T1000 (cell line): ENCODE measurements around the gene AHNAK2.
"Not testable (repeated sequence)": the region's sequence is repeated elsewhere in the genome, so short reads cannot be mapped to it uniquely, and the experiment has no call there.

ENCODE experiments used
- DNase-seq: peaks from one replicate; lab custom pipeline; 2025; ENCODE audit warnings: mixed read lengths; lab: John Stamatoyannopoulos, UW

Gene AHNAK2

DNA sequence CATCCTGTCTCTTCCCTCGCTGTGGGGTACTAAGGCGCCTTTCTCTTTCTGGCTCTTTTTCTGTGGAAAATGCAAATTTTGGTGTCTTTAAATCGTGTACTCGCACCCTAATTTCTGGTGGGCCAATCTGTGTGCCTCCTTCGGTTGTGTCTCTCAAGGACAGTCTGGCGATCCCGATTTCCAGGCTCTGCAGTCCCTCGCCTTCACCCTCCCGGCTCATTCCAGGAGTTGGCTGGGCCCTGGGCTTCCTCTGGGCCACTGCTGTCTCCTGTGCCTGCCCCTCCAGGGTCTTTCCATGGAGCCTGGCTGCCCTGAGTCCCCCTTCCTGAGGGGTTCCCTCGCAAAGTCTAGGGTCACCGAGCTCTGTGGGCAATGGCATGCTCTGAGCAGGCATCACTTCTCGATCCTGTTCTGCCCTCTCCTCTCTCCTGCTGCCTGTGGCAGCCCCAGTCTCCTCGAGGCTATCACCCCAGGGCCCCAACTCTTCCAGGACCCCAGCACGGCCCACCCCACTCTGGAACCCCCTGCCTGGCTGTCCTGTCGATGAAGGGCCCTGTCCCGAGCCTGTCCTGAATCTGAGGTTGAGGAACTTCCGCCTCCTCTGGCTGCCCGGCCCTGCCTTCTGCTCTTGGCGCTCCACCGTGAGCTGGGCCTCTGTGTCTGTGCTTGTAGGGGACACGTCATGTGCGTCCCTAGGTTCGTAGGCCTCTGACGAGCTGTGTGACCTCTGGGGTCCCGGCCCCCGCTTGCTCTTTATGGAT is 24.1 kb downstream of the AHNAK2 start:
- no peak for DNase-seq

DNA sequence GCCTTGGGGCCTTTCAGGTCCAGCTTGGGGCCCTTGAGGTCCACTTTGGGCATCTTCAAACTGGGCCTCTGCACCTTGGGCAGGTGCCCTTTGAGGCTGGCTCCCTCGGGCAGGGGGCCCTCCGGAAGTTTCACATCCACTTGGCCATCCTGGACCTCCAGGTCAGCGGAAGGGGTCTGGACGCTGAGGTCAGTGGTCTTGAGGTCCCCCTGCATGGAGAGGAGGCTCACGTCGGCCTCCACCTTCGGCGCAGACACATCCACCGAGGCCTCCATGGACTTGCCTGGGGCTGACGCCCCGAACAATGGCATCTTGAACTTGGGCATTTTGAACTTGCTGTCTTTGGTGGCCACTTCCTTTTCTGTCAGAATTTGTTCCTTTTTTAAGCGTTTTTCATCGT is 25.1 kb downstream of the AHNAK2 start:
- DNase-seq: no peak

DNA sequence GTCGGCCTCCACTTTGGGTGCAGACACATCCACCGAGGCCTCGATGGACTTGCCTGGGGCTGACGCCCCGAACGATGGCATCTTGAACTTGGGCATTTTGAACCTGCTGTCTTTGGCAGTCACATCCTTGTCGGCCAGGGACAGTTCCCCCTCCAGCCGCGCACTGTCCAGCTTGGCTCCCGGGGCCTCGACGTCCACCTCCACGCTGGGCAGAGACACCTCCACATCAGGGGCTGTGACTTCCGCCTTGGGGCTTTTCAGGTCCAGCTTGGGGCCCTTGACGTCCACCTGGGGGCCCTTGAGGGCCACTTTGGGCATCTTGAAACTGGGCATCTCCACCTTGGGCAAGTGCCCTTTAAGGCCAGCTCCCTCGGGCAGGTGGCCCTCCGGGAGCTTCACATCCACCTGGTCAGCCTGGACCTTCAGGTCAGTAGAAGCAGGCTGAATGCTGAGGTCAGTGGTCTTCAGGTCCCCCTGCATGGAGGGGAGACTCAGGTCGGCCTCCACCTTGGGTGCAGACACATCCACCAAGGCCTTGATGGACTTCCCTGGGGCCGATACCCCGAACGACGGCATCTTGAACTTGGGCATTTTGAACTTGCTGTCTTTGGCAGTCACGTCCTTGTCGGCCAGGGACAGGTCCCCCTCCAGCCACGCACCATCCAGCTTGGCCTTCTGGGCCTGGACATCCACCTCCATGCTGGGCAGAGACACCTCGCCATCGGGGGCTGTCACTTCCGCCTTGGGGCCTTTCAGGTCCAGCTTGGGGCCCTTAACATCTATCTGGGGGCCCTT is 26.1 kb downstream of the AHNAK2 start:
- not testable (repeated sequence) for DNase-seq

DNA sequence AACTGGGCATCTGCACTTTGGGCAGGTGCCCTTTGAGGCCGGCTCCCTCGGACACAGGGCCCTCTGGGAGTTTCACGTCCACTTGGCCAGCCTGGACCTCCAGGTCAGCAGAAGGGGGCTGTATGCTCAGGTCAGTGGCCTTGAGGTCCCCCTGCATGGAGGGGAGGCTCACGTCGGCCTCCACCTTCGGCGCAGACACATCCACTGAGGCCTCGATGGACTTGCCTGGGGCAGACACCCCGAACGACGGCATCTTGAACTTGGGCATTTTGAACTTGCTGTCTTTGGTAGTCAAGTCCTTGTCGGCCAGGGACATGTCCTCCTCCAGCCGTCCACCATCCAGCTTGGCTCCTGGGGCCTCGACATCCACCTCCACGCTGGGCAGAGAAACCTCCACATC is 27.5 kb downstream of the AHNAK2 start:
- not testable (repeated sequence) for DNase-seq

DNA sequence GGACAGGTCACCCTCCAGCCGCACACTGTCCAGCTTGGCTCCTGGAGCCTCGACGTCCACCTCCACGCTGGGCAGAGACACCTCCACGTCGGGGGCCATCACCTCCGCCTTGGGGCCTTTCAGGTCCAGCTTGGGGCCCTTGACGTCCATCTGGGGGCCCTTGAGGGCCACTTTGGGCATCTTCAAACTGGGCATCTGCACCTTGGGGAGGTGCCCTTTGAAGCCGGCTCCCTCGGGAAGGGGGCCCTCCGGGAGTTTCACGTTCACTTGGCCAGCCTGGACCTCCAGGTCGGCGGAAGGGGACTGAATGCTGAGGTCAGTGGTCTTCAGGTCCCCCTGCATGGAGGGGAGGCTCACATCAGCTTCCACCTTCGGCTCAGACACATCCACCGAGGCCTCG is 28.2 kb downstream of the AHNAK2 start:
- DNase-seq: no peak

DNA sequence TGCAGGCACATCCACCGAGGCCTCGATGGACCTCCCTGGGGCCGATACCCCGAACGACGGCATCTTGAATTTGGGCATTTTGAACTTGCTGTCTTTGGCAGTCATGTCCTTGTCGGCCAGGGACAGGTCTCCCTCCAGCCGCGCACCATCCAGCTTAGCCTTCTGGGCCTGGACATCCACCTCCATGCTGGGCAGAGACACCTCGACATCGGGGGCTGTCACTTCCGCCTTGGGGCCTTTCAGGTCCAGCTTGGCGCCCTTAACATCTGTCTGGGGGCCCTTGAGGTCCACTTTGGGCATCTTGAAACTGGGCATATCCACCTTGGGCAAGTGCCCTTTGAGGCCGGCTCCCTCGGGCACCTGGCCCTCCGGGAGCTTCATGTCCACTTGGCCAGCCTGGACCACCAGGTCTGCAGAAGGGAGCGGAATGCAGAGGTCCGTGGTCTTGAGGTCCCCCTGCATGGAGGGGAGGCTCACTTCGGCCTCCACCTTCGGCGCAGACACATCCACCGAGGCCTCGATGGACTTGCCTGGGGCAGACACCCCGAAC is 28.7 kb downstream of the AHNAK2 start:
- DNase-seq: not testable (repeated sequence)

DNA sequence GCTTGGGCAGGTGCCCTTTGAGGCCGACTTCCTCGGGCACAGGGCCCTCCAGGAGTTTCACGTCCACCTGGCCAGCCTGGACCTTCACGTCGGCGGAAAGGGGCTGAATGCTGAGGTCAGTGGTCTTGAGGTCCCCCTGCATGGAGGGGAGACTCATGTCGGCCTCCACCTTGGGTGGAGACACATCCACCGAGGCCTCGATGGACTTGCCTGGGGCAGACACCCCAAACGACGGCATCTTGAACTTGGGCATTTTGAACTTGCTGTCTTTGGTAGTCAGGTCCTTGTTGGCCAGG is 29.5 kb downstream of the AHNAK2 start:
- no peak for DNase-seq

DNA sequence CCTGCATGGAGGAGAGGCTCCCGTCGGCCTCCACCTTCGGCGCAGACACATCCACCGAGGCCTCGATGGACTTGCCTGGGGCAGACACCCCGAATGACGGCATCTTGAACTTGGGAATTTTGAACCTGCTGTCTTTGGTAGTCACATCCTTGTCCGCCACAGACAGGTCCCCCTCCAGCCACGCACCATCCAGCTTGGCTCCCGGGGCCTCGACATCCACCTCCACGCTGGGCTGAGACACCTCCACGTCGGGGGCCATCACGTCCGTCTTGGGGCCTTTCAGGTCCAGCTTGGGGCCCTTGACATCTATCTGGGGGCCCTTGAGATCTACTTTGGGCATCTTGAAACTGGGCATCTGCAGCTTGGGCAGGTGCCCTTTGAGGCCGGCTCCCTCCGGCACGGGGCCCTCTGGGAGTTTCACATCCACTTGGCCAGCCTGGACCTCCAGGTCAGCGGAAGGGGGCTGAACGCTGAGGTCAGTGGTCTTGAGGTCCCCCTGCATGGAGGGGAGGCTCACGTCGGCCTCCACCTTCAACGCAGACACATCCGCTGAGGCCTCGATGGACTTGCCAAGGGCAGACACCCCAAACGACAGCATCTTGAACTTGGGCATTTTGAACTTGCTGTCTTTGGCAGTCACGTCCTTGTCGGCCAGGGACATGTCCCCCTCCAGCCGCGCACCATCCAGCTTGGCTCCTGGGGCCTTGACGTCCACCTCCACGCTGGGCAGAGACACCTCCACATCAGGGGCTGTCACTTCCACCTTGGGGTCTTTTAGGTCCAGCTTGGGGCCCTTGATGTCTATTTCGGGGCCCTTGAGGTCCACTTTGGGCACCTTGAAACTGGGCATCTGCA is 30.1 kb downstream of the AHNAK2 start:
- not testable (repeated sequence) for DNase-seq

DNA sequence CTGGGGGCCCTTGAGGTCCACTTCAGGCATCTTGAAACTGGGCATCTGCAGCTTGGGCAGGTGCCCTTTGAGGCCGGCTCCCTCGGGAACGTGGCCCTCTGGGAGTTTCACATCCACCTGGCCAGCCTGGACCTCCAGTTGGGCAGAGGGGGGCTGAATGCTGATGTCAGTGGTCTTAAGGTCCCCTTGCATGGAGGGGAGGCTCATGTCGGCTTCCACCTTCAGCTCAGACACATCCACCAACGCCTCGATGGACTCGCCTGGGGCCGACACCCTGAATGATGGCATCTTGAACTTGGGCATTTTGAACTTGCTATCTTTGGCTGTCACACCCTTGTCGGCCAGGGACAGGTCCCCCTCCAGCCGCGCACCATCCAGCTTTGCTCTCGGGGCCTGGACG is 31.0 kb downstream of the AHNAK2 start:
- DNase-seq: not testable (repeated sequence)

DNA sequence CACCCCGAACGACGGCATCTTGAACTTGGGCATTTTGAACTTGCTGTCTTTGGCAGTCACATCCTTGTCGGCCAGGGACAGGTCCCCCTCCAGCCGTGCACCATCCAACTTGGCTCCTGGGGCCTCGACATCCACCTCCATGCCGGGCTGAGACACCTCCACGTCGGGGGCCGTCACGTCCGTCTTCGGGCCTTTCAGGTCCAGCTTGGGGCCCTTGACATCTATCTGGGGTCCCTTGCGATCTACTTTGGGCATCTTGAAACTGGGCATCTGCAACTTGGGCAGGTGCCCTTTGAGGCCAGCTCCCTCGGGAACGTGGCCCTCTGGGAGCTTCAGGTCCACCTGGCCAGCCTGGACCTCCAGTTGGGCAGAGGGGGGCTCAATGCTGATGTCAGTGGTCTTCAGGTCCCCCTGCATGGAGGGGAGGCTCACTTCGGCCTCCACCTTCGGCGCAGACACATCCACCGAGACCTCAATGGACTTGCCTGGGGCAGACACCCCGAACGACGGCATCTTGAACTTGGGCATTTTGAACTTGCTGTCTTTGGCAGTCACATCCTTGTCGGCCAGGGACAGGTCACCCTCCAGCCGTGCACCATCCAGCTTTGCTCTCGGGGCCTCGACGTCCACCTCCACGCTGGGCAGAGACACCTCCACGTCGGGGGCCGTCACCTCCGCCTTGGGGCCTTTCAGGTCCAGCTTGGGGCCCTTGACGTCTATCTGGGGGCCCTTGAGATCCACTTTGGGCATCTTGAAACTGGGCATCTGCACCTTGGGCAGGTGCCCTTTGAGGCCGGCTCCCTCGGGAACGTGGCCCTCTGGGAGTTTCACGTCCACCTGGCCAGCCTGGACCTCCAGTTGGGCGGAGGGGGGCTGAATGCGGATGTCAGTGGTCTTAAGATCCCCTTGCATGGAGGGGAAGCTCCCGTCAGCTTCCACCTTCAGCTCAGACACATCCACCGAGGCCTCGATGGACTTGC is 31.9 kb downstream of the AHNAK2 start:
- not testable (repeated sequence) for DNase-seq

DNA sequence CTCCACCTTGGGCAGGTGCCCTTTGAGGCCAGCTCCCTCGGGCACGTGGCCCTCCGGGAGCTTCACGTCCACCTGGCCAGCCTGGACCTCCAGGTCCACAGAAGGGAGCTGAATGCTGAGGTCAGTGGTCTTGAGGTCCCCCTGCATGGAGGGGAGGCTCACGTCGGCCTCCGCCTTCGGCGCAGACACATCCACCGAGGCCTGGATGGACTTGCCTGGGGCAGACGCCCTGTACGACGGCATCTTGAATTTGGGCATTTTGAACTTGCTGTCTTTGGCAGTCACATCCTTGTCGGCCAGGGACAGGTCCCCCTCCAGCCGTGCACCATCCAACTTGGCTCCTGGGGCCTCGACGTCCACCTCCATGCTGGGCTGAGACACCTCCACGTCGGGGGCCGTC is 32.9 kb downstream of the AHNAK2 start:
- DNase-seq: not testable (repeated sequence)

DNA sequence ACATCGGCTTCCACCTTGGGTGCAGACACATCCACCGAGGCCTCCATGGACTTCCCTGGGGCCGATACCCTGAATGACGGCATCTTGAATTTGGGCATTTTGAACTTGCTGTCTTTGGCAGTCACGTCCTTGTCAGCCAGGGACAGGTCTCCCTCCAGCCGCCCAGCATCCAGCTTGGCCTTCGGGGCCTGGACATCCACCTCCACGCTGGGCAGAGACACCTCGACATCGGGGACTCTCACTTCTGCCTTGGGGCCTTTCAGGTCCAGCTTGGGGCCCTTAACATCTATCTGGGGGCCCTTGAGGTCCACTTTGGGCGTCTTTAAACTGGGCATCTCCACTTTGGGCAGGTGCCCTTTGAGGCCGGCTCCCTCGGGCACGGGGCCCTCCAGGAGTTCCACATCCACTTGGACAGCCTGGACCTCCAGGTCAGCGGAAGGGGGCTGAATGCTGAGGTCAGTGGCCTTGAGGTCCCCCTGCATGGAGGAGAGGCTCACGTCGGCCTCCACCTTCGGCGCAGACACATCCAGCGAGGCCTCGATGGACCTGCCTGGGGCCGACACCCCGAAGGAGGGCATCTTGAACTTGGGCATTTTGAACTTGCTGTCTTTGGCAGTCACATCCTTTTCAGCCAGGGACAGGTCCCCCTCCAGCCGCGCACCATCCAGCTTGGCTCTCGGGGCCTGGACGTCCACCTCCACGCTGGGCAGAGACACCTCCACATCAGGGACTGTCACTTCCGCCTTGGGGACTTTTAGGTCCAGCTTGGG is 33.6 kb downstream of the AHNAK2 start:
- not testable (repeated sequence) for DNase-seq

DNA sequence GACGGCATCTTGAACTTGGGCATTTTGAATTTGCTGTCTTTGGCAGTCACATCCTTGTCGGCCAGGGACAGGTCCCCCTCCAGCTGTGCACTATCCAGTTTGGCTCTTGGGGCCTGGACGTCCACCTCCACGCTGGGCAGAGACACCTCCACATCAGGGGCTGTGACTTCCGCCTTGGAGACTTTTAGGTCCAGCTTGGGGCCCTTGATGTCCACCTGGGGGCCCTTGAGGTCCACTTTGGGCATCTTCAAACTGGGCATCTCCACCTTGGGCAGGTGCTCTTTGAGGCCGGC is 34.2 kb downstream of the AHNAK2 start:
- not testable (repeated sequence) for DNase-seq

DNA sequence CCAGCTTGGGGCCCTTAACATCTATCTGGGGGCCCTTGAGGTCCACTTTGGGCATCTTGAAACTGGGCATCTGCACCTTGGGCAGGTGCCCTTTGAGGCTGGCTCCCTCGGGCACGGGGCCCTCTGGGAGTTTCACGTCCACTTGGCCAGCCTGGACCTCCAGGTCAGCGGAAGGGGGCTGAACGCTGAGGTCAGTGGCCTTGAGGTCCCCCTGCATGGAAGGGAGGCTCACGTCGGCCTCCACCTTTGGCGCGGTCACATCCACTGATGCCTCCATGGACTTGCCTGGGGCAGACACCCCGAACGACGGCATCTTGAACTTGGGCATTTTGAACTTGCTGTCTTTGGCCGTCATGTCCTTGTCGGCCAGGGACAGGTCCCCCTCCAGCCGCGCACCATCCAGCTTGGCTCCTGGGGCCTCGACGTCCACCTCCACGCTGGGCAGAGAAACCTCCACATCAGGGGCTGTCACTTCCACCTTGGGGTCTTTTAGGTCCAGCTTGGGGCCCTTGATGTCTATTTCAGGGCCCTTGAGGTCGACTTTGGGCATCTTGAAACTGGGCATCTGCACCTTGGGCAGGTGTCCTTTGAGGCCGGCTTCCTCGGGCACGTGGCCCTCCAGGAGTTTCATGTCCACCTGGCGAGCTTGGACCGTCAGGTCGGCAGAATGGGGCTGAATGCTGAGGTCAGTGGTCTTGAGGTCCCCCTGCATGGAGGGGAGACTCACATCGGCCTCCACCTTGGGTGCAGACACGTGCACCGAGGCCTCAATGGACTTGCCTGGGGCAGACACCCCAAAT is 34.8 kb downstream of the AHNAK2 start:
- DNase-seq: not testable (repeated sequence)

DNA sequence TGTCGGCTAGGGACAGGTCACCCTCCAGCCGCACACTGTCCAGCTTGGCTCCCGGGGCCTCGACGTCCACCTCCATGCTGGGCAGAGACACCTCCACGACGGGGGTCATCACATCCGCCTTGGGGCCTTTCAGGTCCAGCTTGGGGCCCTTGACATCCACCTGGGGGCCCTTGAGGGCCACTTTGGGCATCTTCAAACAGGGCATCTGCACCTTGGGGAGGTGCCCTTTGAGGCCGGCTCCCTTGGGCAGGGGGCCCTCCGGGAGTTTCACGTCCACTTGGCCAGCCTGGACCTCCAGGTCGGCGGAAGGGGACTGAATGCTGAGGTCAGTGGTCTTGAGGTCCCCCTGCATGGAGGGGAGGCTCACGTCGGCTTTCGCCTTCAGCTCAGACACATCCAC is 35.6 kb downstream of the AHNAK2 start:
- DNase-seq: no peak

DNA sequence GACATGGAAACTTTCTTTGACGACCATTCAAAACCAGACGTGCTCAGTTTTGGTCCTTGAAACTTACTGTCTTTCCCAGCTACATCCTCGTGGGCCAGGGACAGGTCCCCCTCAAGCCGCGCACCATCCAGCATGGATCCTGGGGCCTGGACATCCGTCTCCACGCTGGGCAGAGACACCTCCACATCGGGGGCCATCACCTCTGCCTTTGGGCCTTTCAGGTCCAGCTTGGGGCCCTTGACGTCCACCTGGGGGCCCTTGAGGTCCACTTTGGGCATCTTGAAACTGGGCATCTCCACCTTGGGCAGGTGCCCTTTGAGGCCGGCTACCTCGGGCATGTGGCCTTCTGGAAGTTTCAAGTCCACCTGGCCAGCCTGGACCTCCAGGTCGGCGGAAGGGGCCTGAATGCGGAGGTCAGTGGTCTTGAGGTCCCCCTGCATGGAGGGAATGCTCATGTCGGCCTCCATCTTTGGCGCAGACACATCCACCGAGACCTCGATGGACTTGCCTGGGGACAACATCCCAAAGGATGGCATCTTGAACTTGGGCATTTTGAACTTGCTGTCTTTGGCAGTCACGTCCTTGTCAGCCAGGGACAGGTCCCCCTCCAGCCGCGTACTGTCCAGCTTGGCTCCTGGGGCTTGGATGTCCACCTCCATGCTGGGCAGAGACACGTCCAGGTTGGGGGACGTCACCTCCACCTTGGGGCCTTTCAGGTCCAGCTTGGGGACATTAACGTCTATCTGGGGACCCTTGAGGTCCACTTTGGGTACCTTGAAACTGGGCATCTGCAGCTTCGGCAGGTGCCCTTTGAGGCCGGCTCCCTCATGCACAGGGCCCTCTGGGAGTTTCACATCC is 36.4 kb downstream of the AHNAK2 start:
- no peak for DNase-seq

DNA sequence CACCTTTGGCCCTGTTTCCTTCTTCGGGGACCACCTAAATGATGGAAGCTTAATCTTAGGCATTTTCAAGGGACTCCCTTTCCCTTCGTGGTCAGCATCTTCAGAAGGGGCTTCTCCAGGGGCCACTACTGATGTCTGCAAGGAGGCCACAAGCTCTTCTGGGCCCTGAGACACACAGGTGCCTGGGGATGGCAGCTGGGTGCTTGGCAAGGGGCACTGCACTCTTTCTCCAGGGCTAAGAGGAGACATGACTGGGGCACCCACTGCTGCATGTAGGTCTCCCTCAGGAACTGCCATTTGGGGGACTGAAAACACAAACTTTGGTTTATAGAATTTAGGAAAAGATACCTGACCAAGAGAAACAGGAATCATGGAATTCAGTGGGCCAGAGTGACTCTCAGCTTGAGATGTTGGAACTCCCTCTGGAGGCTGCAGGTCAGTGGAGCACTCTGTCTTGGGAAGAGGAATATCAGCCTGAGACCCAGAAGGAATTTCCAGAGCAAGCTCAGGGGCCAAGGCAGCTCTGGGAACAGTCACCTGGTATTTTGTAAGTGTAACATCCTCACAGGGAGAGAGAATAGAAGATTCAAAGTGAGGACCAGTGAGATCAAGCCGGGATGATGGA is 37.5 kb downstream of the AHNAK2 start:
- DNase-seq: no peak
